Neural cell (in vitro differentiated cells): ENCODE results near the gene STK10.

ENCODE experiments used
- REST ChIP-seq: IDR thresholded peaks from 2 replicates; pipeline ENCODE4 v1.6.1; 2012; ENCODE audit warnings: borderline replicate concordance
- TAF1 ChIP-seq: IDR thresholded peaks from 2 replicates; pipeline ENCODE4 v1.6.1; 2012; ENCODE audit warnings: low read depth

GRCh38 chr5:172235132-172235780, 47.2 kb upstream of the STK10 start:
- TF ChIP-seq TAF1 (no peak), REST (no peak)
